HG03280 (cell line): Measurements from ENCODE around the gene NCBP1.

ENCODE experiments used
- ATAC-seq: cut with Tn5 transposase; IDR thresholded peaks from one replicate; pipeline ENCODE4 v1.9.1; 2021; ENCODE audit warnings: mild to moderate bottlenecking, moderate library complexity; ENCODE audit not compliant: unreplicated experiment

NCBP1 gene

GRCh38 chr9:97625620-97626019 is 8.0 kb upstream of the NCBP1 start:
- ATAC-seq: no peak

DNA sequence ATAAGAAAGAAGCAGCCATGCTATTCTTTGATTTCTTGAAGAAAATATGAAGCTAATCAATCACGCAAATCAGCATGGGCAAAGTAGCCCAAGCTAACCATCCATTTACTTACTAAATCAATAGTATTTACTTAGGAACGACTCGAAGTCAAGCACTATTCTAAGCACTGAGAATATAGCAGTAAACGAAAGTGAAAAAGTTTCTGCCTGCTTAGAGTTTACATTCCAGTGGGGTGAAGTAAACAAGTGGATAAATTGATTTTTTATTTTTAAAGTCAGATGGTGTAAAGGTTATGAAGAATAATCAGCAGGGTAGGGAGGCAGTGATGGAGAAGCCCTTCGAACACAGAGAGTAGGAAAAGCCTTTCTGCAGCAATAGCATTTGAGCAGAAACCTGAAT is 6.0 kb upstream of the NCBP1 start:
- no peak for ATAC-seq

DNA sequence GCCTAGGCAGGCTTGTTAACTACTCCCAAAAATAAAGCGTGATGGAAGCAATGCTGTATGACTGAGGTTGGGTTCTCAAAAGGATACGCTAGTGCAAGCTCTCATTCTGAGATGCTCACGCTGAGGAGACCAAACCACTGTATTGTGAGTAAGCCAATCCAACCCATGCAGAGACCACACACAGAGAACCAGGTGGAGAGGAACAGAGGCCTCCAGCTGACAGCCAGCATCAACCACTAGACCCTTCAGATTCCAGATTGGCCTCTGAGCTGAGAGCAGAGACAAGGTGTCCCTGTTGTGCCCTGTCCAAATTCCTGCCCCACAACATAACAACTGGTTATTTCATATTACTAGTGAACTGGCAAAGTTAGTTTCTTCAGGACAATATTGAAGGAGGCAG is 5.0 kb upstream of the NCBP1 start:
- ATAC-seq: no peak

DNA sequence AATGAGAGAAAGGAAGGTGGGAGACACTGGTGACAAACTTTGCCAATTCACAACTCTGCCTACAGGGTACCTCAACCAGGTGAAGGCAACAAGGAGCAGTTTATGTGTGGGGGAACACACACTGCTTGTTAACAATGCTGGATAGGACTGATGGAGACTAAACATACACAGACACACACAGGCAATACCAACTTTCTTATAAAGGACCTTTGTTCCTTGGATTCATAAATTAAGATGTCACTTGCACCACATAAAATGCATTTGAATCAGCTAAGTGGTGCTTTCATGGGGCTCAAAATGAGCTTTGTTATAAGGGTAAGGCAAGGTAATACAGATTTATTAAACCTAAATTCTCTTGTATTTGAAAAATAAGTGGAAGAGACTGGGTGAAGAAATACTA is 4.5 kb upstream of the NCBP1 start:
- ATAC-seq: no peak

DNA sequence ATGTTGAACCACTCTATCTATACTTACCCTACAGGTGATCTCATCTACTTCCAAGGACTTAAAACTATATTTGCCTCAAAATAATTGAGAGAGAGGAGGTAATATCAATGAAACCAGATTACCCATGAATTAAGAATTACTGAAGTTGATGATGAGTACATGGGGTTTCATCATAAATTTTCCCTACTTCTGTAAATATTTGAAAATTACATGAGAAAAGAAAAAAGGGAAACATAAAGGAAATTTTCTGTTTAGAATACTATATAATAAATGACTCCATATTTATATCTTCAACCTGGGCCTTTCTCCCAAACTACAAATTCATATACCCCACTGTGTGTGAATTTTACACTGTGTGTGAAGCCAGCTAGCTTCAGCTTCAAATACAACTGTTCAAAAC is 3.0 kb upstream of the NCBP1 start:
- no peak for ATAC-seq

- ATAC-seq: peak; percentile 18
Observed at GRCh38 chr9:97632248-97632984, 1.2 kb upstream of the NCBP1 start.

DNA sequence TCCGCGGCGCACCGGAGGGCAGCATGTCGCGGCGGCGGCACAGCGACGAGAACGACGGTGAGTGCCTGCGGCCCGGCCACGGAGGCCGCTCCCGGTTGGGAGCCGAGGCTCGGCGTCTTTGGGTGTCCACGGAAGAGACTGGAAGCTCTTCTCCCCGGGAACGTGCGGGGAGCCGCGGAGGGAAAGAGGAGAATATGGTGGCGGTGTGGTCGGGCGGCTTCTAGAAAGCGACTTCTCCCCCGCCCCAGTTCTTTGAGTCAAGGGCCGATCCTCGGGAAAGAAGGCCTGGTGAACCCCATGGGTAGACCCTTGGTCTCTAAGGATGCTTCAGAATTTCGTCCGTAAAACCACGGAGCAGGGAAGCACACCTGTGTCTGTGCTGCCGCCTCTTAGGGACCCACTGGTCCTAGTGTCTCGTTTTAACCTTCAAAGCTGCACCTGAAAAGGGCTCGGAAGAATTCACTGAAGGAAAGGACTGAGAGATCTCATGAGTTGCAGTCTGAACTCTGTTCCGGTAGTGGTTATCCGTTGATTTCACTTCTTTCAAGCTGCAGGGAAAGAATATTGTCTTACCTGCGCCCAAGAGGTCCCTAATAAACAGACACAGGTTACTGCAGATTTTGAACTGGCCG is 354 bp downstream of the NCBP1 start:
- ATAC-seq: no peak

DNA sequence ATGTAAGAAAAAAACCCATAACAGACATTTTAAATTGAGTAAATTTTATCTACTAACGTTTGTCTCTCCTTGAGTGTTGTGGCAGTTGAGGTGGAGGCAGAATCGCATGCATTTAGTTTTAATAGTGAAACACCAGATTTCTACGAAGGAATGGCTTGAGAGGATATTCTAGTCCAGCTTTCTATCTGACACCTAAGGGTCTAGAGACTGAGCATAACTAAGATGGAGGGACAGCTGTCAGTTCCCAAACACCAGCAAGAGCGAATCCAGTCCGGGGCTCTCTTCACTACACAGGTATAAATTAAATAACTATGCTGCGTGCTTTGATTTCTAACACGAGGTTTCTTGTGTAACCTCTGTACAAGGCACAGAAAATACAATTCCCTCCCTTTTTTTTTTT is 1.4 kb downstream of the NCBP1 start:
- no peak for ATAC-seq

DNA sequence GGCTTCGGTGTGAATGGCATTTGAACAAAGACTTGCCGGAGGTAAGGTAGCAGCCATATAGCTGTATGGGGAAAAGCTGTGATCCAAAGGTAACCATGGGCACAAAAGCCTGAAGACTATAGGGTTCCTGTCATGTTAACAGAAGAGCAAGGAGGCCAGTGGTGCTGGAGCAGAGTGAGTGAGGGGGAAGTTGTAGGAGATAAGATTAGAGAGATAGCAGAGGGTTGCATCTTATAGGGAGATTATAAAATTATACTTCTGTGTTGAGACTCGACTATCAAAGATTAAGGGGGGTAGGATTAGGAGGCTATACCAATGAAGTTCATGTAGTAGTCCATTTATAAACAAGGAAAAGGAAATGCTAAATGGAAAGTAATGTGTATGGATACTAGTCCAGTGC is 3.3 kb downstream of the NCBP1 start:
- no peak for ATAC-seq

DNA sequence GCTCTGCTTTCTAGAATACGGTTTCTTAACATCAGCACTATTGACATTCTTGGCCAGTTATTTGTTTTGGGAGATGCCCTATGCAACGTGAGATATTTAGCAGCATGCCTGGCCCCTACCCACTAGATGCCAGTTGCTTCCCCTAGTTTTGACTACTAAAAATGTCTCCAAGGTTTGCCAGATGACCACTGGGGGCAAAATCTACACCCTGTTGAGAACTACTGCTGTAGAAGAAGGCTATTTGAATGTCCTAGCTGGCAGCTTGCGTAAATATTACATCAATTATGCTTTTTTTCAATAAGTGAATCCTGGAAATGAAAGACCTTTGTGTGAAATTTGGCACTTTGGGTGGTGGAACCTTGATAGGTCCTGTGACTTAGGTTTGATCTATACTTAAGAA is 5.0 kb downstream of the NCBP1 start:
- no peak for ATAC-seq

GRCh38 chr9:97640325-97640724 is 6.7 kb downstream of the NCBP1 start:
- ATAC-seq: no peak

- ATAC-seq: no peak
Observed at GRCh38 chr9:97645720-97646119, 12.1 kb downstream of the NCBP1 start.

DNA sequence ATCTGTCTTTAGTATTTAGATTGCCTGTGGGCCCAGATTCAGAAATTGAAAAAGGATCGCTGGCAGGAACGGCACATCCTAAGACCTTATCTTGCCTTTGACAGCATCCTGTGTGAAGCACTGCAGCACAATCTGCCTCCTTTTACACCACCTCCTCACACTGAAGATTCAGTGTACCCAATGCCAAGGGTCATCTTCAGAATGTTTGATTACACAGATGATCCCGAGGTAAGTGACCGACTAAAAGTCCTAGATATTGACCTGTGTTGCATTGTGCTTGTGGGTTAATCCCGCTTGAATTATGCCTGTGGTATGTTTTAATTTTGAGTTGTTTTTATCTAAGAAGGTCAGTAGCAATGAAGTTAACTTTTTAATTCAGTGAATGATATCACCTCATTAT is 14.4 kb downstream of the NCBP1 start:
- no peak for ATAC-seq

DNA sequence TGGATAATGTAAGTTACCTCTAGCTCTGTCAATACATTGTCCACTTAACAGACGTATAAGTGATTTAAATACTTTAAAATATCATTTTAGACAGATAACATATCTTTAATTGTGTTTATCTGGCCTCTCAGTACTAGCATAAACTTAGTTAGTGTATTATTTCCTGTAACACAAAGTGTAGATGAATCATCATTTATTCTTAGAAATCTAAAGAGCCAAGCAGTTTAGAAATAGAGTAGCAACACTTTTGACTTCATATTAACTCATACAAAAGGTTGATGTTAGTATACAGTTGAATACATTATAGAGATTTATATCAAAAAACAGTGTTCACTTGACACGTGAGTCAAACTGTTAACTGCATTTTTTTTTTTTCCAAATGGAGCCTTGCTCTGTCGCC is 18.0 kb downstream of the NCBP1 start:
- ATAC-seq: no peak

DNA sequence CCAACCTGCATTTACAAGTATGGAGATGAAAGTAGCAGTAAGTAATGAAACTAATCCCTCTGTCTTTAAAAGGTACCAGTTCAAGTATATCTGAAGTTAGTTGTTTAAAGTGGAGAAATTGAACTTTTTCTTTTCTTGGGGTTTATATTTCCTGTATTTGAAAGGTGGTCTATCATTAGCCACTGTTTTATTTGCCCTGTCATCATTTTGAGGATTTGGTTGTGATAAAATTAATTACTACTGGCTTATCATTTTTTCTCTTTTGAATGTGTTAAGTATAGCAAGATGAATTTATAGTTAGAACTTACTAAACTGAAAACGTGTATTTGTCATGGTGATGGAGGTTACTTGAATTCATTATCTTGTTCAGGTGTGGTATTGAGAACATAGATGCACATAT is 25.1 kb downstream of the NCBP1 start:
- no peak for ATAC-seq

DNA sequence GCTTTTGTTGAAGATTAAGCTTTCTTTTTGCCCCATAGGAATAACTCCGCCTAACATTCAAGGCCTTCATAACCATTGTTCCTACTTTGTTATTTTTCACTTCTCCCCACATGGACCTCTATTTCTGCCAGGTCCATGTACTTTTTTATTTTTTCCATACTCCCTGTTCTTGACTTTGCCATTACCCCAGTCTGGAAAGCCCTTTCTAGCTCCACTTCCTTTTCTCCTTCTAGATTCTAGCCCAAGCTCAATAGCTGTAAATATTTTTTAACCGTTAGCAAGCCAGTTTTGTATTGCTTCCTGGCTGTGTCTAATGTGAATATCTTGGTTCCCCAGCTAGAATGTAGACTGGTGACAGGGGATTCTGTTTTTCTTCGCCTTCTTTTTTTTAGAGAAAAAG is 26.1 kb downstream of the NCBP1 start:
- no peak for ATAC-seq

- ATAC-seq: no peak
Observed at GRCh38 chr9:97660340-97660739, 26.7 kb downstream of the NCBP1 start.

DNA sequence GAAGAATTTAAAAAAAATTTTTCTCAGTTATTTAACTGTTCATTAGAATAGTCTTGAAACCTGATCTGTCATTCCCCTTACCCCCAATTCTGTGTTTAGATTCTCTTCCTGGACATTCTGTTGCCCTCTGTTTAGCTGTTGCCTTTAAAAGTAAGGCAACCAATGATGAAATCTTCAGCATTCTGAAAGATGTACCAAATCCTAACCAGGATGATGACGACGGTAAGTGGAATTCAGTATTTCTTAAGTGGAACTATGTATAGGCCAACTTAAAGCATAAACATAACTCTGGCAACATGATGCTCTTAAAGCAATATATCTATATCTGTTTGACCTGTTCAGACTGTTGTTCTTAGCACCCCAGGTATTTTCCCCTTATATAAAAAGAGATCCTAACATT is 27.2 kb downstream of the NCBP1 start:
- no peak for ATAC-seq

DNA sequence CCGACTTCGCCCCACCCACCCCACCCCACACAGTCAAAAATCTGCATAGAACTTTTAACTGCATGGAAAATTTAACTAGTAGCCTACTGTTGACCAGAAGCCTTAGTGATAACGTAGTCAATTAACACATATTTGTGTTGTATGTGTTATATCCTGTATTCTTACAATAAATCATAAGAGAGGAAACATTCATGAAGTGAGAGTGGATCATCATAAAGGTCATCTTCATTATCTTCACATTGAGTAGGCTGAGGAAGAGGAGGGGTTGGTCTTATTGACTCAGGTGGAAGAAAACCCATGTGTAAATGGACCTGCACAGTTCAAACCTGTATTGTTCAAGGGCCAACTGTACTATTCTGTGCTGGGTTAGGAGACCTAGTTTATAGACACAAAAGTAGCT is 32.1 kb downstream of the NCBP1 start:
- ATAC-seq: no peak

DNA sequence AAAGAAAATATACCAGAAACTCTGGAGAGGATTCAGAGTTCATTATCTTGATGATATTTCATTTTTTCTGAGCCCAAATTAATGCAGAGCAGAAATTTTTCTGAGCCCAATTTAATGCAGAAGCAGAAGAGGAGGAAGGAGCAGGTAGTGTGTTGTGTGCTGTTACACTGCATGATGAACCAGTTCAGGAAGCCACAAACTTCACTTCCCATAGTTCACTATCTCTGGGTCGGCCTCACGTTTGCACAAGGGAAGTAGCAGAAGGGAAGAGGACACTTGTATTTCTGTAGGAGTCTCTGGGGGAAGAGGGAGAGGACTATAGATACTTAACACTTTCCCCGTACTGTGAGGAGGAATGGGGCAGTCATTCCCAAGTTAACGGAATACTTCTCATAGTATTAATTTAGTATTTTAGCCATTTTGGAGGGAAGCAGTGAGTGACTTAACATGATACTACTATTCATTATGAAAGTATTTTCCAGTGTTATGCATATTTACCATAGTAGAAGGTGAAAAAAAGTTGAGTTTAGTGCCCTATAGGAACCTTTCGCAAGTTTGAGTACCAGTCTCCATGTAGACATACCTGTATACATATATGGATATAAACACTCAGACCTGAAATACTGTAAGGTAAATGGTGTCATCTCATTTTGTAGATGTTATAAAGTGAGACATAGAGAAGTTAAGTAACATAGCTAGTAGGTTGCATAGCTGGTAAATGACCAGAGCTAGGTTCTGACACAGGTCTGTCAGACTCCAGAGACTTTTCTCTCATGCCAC is 33.5 kb downstream of the NCBP1 start:
- ATAC-seq: no peak

GRCh38 chr9:97668485-97668884 is 34.9 kb downstream of the NCBP1 start:
- no peak for ATAC-seq

GRCh38 chr9:97670586-97670985 is 37.0 kb downstream of the NCBP1 start:
- ATAC-seq: no peak
